Heart left ventricle (tissue), 16 donors: ENCODE measurements around the gene MYLK2. TPM values are rescaled to one million over a fixed set of nuclear protein-coding genes. Genes with fewer than 3 reads are reported as not detected.
"Not testable (repeated sequence)": the region's sequence is repeated elsewhere in the genome, so short reads cannot be mapped to it uniquely, and the experiment has no call there.

ENCODE experiments used
- ATAC-seq, 4 donors: fragments of 200-7000 bp; cut with Tn5 transposase; one replicate each; pipeline ENCODE4 v1.9.1; 2020 to 2022; ENCODE audit warnings: moderate library complexity in 4 of 4, mild to moderate bottlenecking in 3 of 4, moderate number of reproducible peaks in 1 of 4
- DNase-seq, 5 donors: peaks; one replicate each; pipeline ENCODE4 v3.0.0-alpha.2; 2020
- H3K27ac ChIP-seq, 12 donors: fragments of 200-600 bp; sonication (generic) in 4 of 12; one replicate each; pipeline versions ENCODE4 v1.5.0 to v1.8.0; 2016 to 2022; ENCODE audit warnings: mild to moderate bottlenecking in 2 of 12
- H3K27me3 ChIP-seq, 9 donors: fragments of 200-600 bp; sonication (generic) in 2 of 9; one replicate each; pipeline versions ENCODE4 v1.5.1 to v1.8.0; 2016 to 2022; ENCODE audit warnings: mild to moderate bottlenecking in 3 of 9
- H3K36me3 ChIP-seq, 9 donors: fragments of 200-600 bp; sonication (generic) in 2 of 9; one replicate each; pipeline versions ENCODE4 v1.5.0 to v1.8.0; 2018 to 2022; ENCODE audit warnings: mild to moderate bottlenecking in 2 of 9
- H3K4me1 ChIP-seq, 12 donors: fragments of 200-600 bp; sonication (generic) in 4 of 12; one replicate each; pipeline versions ENCODE4 v1.5.0 to v1.8.0; 2016 to 2022; ENCODE audit warnings: mild to moderate bottlenecking in 3 of 12
- H3K4me3 ChIP-seq, 12 donors: fragments of 200-600 bp; sonication (generic) in 4 of 12; one replicate each; pipeline versions ENCODE4 v1.5.0 to v1.8.0; 2017 to 2022; ENCODE audit warnings: mild to moderate bottlenecking in 9 of 12, moderate library complexity in 4 of 12
- H3K9me3 ChIP-seq, 12 donors: fragments of 200-600 bp; sonication (generic) in 4 of 12; one replicate each; pipeline versions ENCODE4 v1.5.0 to v1.8.0; 2016 to 2022; ENCODE audit warnings: mild to moderate bottlenecking in 1 of 12
- CTCF ChIP-seq, 12 donors: fragments of 200-600 bp; sonication (generic) in 4 of 12; IDR thresholded peaks; one replicate each; pipeline versions ENCODE4 v1.5.0 to v1.8.0; 2018 to 2022; ENCODE audit warnings: antibody characterized with exemption in 12 of 12, mild to moderate bottlenecking in 5 of 12
- POLR2A ChIP-seq, 2 donors: fragments of 450-650 bp; IDR thresholded peaks; one replicate each; pipeline ENCODE4 v1.6.1; 2017; ENCODE audit warnings: antibody characterized with exemption in 2 of 2, mild to moderate bottlenecking in 2 of 2, moderate library complexity in 2 of 2
- WGBS, 4 donors: extraction: QIAGEN DNeasy Blood & Tissue Kit in 2 of 4; methylation state at CpG; one replicate each; pipeline versions ENCODE4 v1.1.5 to v1.1.7; 2013 to 2018; 5-methylcytosine and 5-hydroxymethylcytosine counted together
- intact Hi-C, 10 donors: fragments of 100-400 bp; cut with DNase I; formaldehyde crosslinking; loops; one replicate each; pipeline versions ENCODE4 v1.11.1 to v1.14.2; 2022
- polyA plus RNA-seq, 2 donors: library from polyadenylated mRNA; stranded (reverse); fragments of 200-250 nt; gene quantifications; one replicate each; pipeline ENCODE4 v1.2.3, GENCODE V29; 2013
- total RNA-seq, 9 donors: library from RNA; depleted of rRNA in 2 of 9; stranded (reverse); fragments of >200 nt in 2 of 9; fragmentation: NEBNext Ultra II Directional in 3 of 9; extraction: Animal tissue kit (Norgen Biotek cat#: 25700) in 3 of 9; gene quantifications; one replicate each; pipeline versions ENCODE4 v1.1.0 to v1.2.4, GENCODE V29; 2016 to 2023
- donor health status: ischemic (EF 13 %, LVEDD 7.1; RV severe dilation, severe dysfunction).
- donor health status: healthy with polysubstance abuse.
- donor health status: DM: no; HTN: yes; CAD: no.
- donor health status: DM: no; HTN: no; CAD: no.
- donor health status: ischemic (EF 25% LVEDD 6.9; RV normal size, moderate dysfunction).
- donor health status: ischemic (EF 25% LVEDD 5.7; RV mildly dilated, moderate dysfunction).
- donor health status: healthy.
- donor health status: DM: yes; HTN: yes; CAD: no.
- donor health status: ischemic (EF 35%, LVEDD 5.7; RV mildly dilated, moderate dysfunction).
- donor health status: nonischemic (EF 11% LVEDD 7.7; RV severe dilation, severe dysfunction).
- donor health status: DM: yes; HTN: yes; CAD: no.
- donor health status: PGD.
- donor health status: ischemic (EF 29% LVEDD 5.4; RV normal size, mild dysfunction).
- donor health status: nonischemic (EF 23%, LVEDD 6.1; RV moderate dilation, normal function).

Gene MYLK2
- total and polyA plus RNA-seq, 11 donors: 0.10 to 0.76 (median 0.17) TPM; not detected in 1

GRCh38 chr20:31827059-31827458 lies 7.9 kb downstream of the MYLK2 start:
- TF ChIP-seq CTCF (IDR thresholded peaks at IDR 0.05): no peak
- TF ChIP-seq POLR2A (IDR thresholded peaks at IDR 0.05): no peak
- no peaks in the 10 kb centered on the region for H3K27me3 ChIP-seq
- H3K4me3 ChIP-seq: no peak overlapping the region
- H3K27ac ChIP-seq: no peak overlapping the region
- WGBS, 4 donors: 80 to 88% (median 83%) methylated on average over 2 of the region's 2 CpGs
- H3K4me1 ChIP-seq: peaks cover 0 to 11% (median 5%) of the 10 kb centered on the region in 12 donors
- no peak for ATAC-seq
- DNase-seq: no peak
- intact Hi-C loops: loop anchor here (5.0 to 10.0 kb wide), 7 partner anchors 128 to 828 kb away; partner anchors contain the start of gene PDRG1 (in 1 of the 10)
- H3K9me3 ChIP-seq: no peaks in the 10 kb centered on the region
- no peaks in the 10 kb centered on the region for H3K36me3 ChIP-seq

GRCh38 chr20:31828016-31828415 lies 8.9 kb downstream of the MYLK2 start:
- not testable (repeated sequence) for H3K4me3 ChIP-seq, H3K27ac ChIP-seq, H3K9me3 ChIP-seq, H3K36me3 ChIP-seq, H3K27me3 ChIP-seq, H3K4me1 ChIP-seq, ATAC-seq, DNase-seq
- WGBS, 4 donors: 95 to 98% (median 97%) methylated on average over 11 of the region's 11 CpGs
- intact Hi-C loops: loop anchor here (5.0 to 10.0 kb wide), 7 partner anchors 127 to 827 kb away; partner anchors contain the start of gene PDRG1 (in 1 of the 10)

- peak in 1 of 4 donors; percentile 25 for ATAC-seq
- H3K9me3 ChIP-seq: no peaks in the 10 kb centered on the region
- no peak overlapping the region for H3K4me3 ChIP-seq
- H3K4me1 ChIP-seq: peaks cover 0 to 11% (median 0%) of the 10 kb centered on the region in 12 donors
- intact Hi-C loops: loop anchor here (5.0 to 10.0 kb wide), 8 partner anchors 125 to 825 kb away; partner anchors contain the start of gene PDRG1 (in 1 of the 10)
- H3K27ac ChIP-seq: peak overlapping the region in 2 of 12 donors; percentile 22 to 31
- H3K36me3 ChIP-seq: no peaks in the 10 kb centered on the region
- WGBS, 4 donors: 82 to 91% (median 87%) methylated on average over 6 of the region's 6 CpGs
- TF ChIP-seq POLR2A (IDR thresholded peaks at IDR 0.05) (no peak), CTCF (IDR thresholded peaks at IDR 0.05) (no peak)
- no peak for DNase-seq
- H3K27me3 ChIP-seq: no peaks in the 10 kb centered on the region
Measured at GRCh38 chr20:31829731-31830130, 10.6 kb downstream of the MYLK2 start.

- Histone ChIP-seq H3K36me3 (no peaks in the 10 kb centered on the region), H3K9me3 (no peaks in the 10 kb centered on the region), H3K4me1 (peaks cover 0 to 16% (median 3%) of the 10 kb centered on the region in 12 donors), H3K27ac (peak overlapping the region in 2 of 12 donors; percentile 22 to 31), H3K27me3 (no peaks in the 10 kb centered on the region), H3K4me3 (no peak overlapping the region)
- ATAC-seq (no peak), DNase-seq (no peak)
- intact Hi-C loops: loop anchor here in 1 of 10 donors (10.0 kb wide), 1 partner anchor 624 kb away; no protein-coding TSS in a partner anchor
- TF ChIP-seq CTCF (IDR thresholded peaks at IDR 0.05) (no peak), POLR2A (IDR thresholded peaks at IDR 0.05) (no peak)
- 88 to 100% (median 89%) methylated on average over 2 to 8 of the region's 8 CpGs for WGBS, 4 donors
Measured at GRCh38 chr20:31830406-31830981, 11.3 kb downstream of the MYLK2 start.
